OCI-LY7 (cell line): ENCODE measurements around the gene BTBD9. TPM values are rescaled to one million over a fixed set of nuclear protein-coding genes. Genes with fewer than 3 reads are reported as not detected.

ENCODE experiments used
- BruUV-seq: library from RNA; stranded (reverse); fragments of 400-500 nt; replicated peaks from 2 replicates; lab custom pipeline; 2021; lab: Mats Ljungman, UMichigan
- CTCF ChIA-PET: fragments of 300-600 bp; sonication (Branson Sonifier 250); formaldehyde crosslinking; loops from one replicate; lab custom pipeline; 2022; ENCODE audit warnings: antibody characterized with exemption; ENCODE audit not compliant: unreplicated experiment; lab: Charles Lee
- POLR2A ChIA-PET: fragments of 300-600 bp; sonication (Branson Sonifier 250); formaldehyde crosslinking; loops from one replicate; lab custom pipeline; 2022; ENCODE audit warnings: antibody characterized with exemption; lab: Charles Lee
- DNase-seq: peaks from one replicate; pipeline ENCODE4 v3.0.0-alpha.2; 2015; ENCODE audit warnings: low spot score
- H2AFZ ChIP-seq: fragments of 200-600 bp; sonication (generic), shearing (Covaris generic); 2 replicates; pipeline ENCODE4 v1.6.1; 2014; ENCODE audit warnings: mild to moderate bottlenecking, antibody characterized with exemption, low read length, moderate library complexity
- H3K27ac ChIP-seq: fragments of 200-600 bp; sonication (generic); 2 replicates; pipeline ENCODE4 v1.5.1; 2014; ENCODE audit warnings: mixed run types, low read depth, mild to moderate bottlenecking, moderate library complexity, low read length, inconsistent platforms; ENCODE audit not compliant: poor library complexity, severe bottlenecking
- H3K36me3 ChIP-seq: fragments of 200-600 bp; sonication (generic); 2 replicates; pipeline ENCODE4 v1.6.1; 2014; ENCODE audit warnings: mild to moderate bottlenecking, antibody characterized with exemption, low read length, moderate library complexity, mixed read lengths; ENCODE audit not compliant: insufficient read depth
- H3K4me1 ChIP-seq: fragments of 200-600 bp; sonication (generic); 2 replicates; pipeline ENCODE4 v1.5.1; 2014; ENCODE audit warnings: mild to moderate bottlenecking, low read length; ENCODE audit not compliant: insufficient read depth, poor library complexity, severe bottlenecking
- H3K4me2 ChIP-seq: fragments of 200-600 bp; sonication (generic); 2 replicates; pipeline ENCODE4 v1.6.1; 2014; ENCODE audit warnings: mild to moderate bottlenecking, low read length
- H3K4me3 ChIP-seq: fragments of 200-600 bp; sonication (generic); 2 replicates; pipeline ENCODE4 v1.5.1; 2014; ENCODE audit warnings: mild to moderate bottlenecking, low read depth, low read length; ENCODE audit not compliant: poor library complexity, severe bottlenecking
- H3K79me2 ChIP-seq: fragments of 200-600 bp; sonication (generic); 2 replicates; pipeline ENCODE4 v1.6.1; 2016; ENCODE audit warnings: low read depth, mild to moderate bottlenecking, low read length, moderate library complexity, mixed read lengths; ENCODE audit not compliant: insufficient read depth
- H3K9me2 ChIP-seq: fragments of 200-600 bp; sonication (generic); 2 replicates; pipeline ENCODE4 v1.6.1; 2016; ENCODE audit warnings: mild to moderate bottlenecking, low read length, mixed read lengths; ENCODE audit not compliant: insufficient read depth
- H3K9me3 ChIP-seq: fragments of 200-600 bp; sonication (generic); 2 replicates; pipeline ENCODE4 v1.6.1; 2014; ENCODE audit warnings: mild to moderate bottlenecking, mixed run types, low read length, mixed read lengths
- H4K20me1 ChIP-seq: fragments of 200-600 bp; sonication (generic); 2 replicates; pipeline ENCODE4 v1.6.1; 2014; ENCODE audit warnings: mild to moderate bottlenecking, antibody characterized with exemption, low read length, moderate library complexity, mixed read lengths; ENCODE audit not compliant: insufficient read depth
- CTCF ChIP-seq: fragments of 200-600 bp; sonication (generic); conservative IDR thresholded peaks from 2 replicates; pipeline ENCODE4 v1.5.1; 2014; ENCODE audit warnings: mild to moderate bottlenecking, antibody characterized with exemption, low read length, moderate library complexity, mixed read lengths
- EZH2phosphoT487 ChIP-seq: fragments of 200-600 bp; sonication (generic); IDR thresholded peaks from 2 replicates; pipeline ENCODE4 v1.6.1; 2018; ENCODE audit warnings: low read depth, borderline replicate concordance, mild to moderate bottlenecking, mixed run types, antibody characterized with exemption, low read length, moderate library complexity, mixed read lengths
- intact Hi-C: fragments of 100-400 bp; cut with micrococcal nuclease; formaldehyde crosslinking; loops from one replicate; pipeline ENCODE4 v1.10.0; 2022; ENCODE audit not compliant: unreplicated experiment
- total RNA-seq, 2 experiments: library from RNA; depleted of rRNA in 1 of 2; stranded (reverse); fragments of >200 nt in 1 of 2; shearing (Covaris generic) in 1 of 2; gene quantifications; 2 replicates each; pipeline ENCODE4 v1.2.3, GENCODE V29; 2014 to 2022

The BTBD9 gene
- total RNA-seq, 2 experiments from 2014 or later: 5.9 to 7.3 TPM

GRCh38 chr6:38638941-38639497 is 710 bp downstream of the BTBD9 start:
- H3K27ac ChIP-seq: peak overlapping the region; percentile 53
- no peaks in the 10 kb centered on the region for H3K9me3 ChIP-seq
- no peaks in the 10 kb centered on the region for H3K9me2 ChIP-seq
- DNase-seq: peak; percentile 45
- peak overlapping the region; percentile 95 for H3K4me2 ChIP-seq
- TSS peak; percentile 57 for BruUV-seq
- CTCF ChIA-PET: interaction anchor here (0.6 kb wide), 2 partner anchors 39 to 65 kb away, joined by 5 read pairs; no protein-coding TSS in a partner anchor
- peaks cover 22% of the 10 kb centered on the region for H3K4me1 ChIP-seq
- peak overlapping the region; percentile 96 for H3K4me3 ChIP-seq
- intact Hi-C loops: loop anchor here (5.0 kb wide), 2 partner anchors 63 to 478 kb away; partner anchors contain the start of genes GLO1 and SAYSD1
- no peaks in the 10 kb centered on the region for H3K36me3 ChIP-seq
- POLR2A ChIA-PET: interaction anchor here (0.6 to 1.1 kb wide), 3 partner anchors 39 to 1959 kb away, joined by 3 to 5 read pairs (median 3); no protein-coding TSS in a partner anchor
- H3K79me2 ChIP-seq: peaks cover 5% of the 10 kb centered on the region; the same call in 1 of the 2 replicates
- H4K20me1 ChIP-seq: no peaks in the 10 kb centered on the region
- H2AFZ ChIP-seq: peak overlapping the region; percentile 92
- TF ChIP-seq CTCF (no peak), EZH2phosphoT487 (no peak)

GRCh38 chr6:38637756-38638155 is 2.0 kb downstream of the BTBD9 start:
- ChIA-PET CTCF (no interaction called here), POLR2A (no interaction called here)
- Histone ChIP-seq H3K27ac (no peak overlapping the region), H3K9me2 (no peaks in the 10 kb centered on the region), H2AFZ (no peak overlapping the region), H3K9me3 (no peaks in the 10 kb centered on the region), H4K20me1 (no peaks in the 10 kb centered on the region), H3K4me1 (peaks cover 22% of the 10 kb centered on the region), H3K4me2 (no peak overlapping the region), H3K4me3 (no peak overlapping the region), H3K36me3 (no peaks in the 10 kb centered on the region), H3K79me2 (peaks cover 5% of the 10 kb centered on the region; the same call in 1 of the 2 replicates)
- BruUV-seq: no TSS peak
- no peak for DNase-seq
- TF ChIP-seq CTCF: no peak
- no peak for TF ChIP-seq EZH2phosphoT487
- intact Hi-C loops: loop anchor here (5.0 kb wide), 2 partner anchors 65 to 480 kb away; partner anchors contain the start of genes GLO1 and SAYSD1

- Histone ChIP-seq H2AFZ (no peak overlapping the region), H3K4me1 (peaks cover 19% of the 10 kb centered on the region), H3K4me3 (no peak overlapping the region), H3K9me2 (no peaks in the 10 kb centered on the region), H3K36me3 (no peaks in the 10 kb centered on the region), H3K4me2 (no peak overlapping the region), H3K79me2 (peaks cover 5% of the 10 kb centered on the region; the same call in 1 of the 2 replicates), H3K27ac (no peak overlapping the region), H3K9me3 (no peaks in the 10 kb centered on the region), H4K20me1 (no peaks in the 10 kb centered on the region)
- no peak for TF ChIP-seq CTCF
- no peak for TF ChIP-seq EZH2phosphoT487
- ChIA-PET CTCF (no interaction called here), POLR2A (no interaction called here)
- intact Hi-C loops: loop anchor here (5.0 kb wide), 2 partner anchors 66 to 481 kb away; partner anchors contain the start of genes GLO1 and SAYSD1
- DNase-seq: no peak
- no TSS peak for BruUV-seq
Measured at GRCh38 chr6:38636027-38636426, 3.7 kb downstream of the BTBD9 start.
